ENCODE measurements around the gene F12.
A peak's percentile ranks its signal among the peaks of the same experiment; 100 is the strongest.
"Not testable (repeated sequence)": the region's sequence is repeated elsewhere in the genome, so short reads cannot be mapped to it uniquely, and the experiment has no call there.

Gene F12

GRCh38 chr5:177385720-177386119 is 23.6 kb downstream of the F12 start:
- no peak for DNase-seq

GRCh38 chr5:177384134-177384533 is 25.2 kb downstream of the F12 start, which contains the start of gene SLC34A1:
SLC34A1 (plus strand) TSS chr5:177384434; CDS start chr5:177385742, 1,308 bp downstream.
- DNase-seq: no peak

- no peak for DNase-seq
These were observed 26.2 kb downstream of the F12 start for GRCh38 chr5:177383181-177383580.

- peak in 1 of 2 experiments; percentile 7 for DNase-seq
These were observed 26.8 kb downstream of the F12 start for GRCh38 chr5:177382423-177383029.

GRCh38 chr5:177380805-177381126 is 28.6 kb downstream of the F12 start:
- no peak for DNase-seq

- DNase-seq: peak in 1 of 2 experiments; percentile 15
These were observed 30.2 kb downstream of the F12 start for GRCh38 chr5:177378884-177379883.

- DNase-seq: no peak
These were observed 31.2 kb downstream of the F12 start for GRCh38 chr5:177377851-177378776.

GRCh38 chr5:177376107-177376506 is 33.3 kb downstream of the F12 start:
- DNase-seq: no peak

- DNase-seq: not testable (repeated sequence)
These were observed 33.8 kb downstream of the F12 start for GRCh38 chr5:177375516-177375915.

- no peak for DNase-seq
These were observed 35.2 kb downstream of the F12 start for GRCh38 chr5:177374211-177374610.

- DNase-seq: no peak
These were observed 35.6 kb downstream of the F12 start for GRCh38 chr5:177373806-177374205.

- no peak for DNase-seq
These were observed 36.5 kb downstream of the F12 start for GRCh38 chr5:177372910-177373309.

GRCh38 chr5:177372034-177372896 is 37.1 kb downstream of the F12 start:
- DNase-seq: no peak

- DNase-seq: no peak
These were observed 38.0 kb downstream of the F12 start for GRCh38 chr5:177371120-177372033.

GRCh38 chr5:177370488-177371119 is 38.8 kb downstream of the F12 start:
- DNase-seq: no peak

GRCh38 chr5:177369645-177370440 is 39.5 kb downstream of the F12 start:
- no peak for DNase-seq

- peak in 1 of 2 experiments; percentile 15 for DNase-seq
These were observed 40.3 kb downstream of the F12 start for GRCh38 chr5:177368869-177369644.

Data from SHP77 (cell line).